ENCODE data around the gene CCT8.

CCT8 gene

GRCh38 chr21:29056005-29056404 lies 17.4 kb downstream of the CCT8 start:
- H3K27ac ChIP-seq (ENCODE audit: low read depth, low read length): no peak overlapping the region
- H3K9ac ChIP-seq (ENCODE audit: low read length in 5 of 5): no peak overlapping the region
- no peak overlapping the region for H3K4me3 ChIP-seq (ENCODE audit: low read depth in 1 of 5, low read length in 5 of 5)
- H3K4me1 ChIP-seq (ENCODE audit: control insufficient read depth in 5 of 5, insufficient read depth in 5 of 5, low read length in 5 of 5): no peaks in the 10 kb centered on the region
- H3K27me3 ChIP-seq (ENCODE audit: control insufficient read depth in 5 of 5, insufficient read depth in 4 of 5, low read length in 5 of 5): no peaks in the 10 kb centered on the region
- H3K36me3 ChIP-seq (ENCODE audit: control insufficient read depth in 5 of 5, insufficient read depth in 5 of 5, low read length in 5 of 5): peaks cover 50 to 89% (median 76%) of the 10 kb centered on the region in 5 donors
- H3K9me3 ChIP-seq (ENCODE audit: control insufficient read depth in 5 of 5, low read length in 5 of 5): no peaks in the 10 kb centered on the region

- no peak overlapping the region for H3K27ac ChIP-seq (ENCODE audit: low read depth, low read length)
- no peak overlapping the region for H3K9ac ChIP-seq (ENCODE audit: low read length in 5 of 5)
- H3K9me3 ChIP-seq (ENCODE audit: control insufficient read depth in 5 of 5, low read length in 5 of 5): no peaks in the 10 kb centered on the region
Measured at GRCh38 chr21:29055080-29055479, 18.4 kb downstream of the CCT8 start.

DNA sequence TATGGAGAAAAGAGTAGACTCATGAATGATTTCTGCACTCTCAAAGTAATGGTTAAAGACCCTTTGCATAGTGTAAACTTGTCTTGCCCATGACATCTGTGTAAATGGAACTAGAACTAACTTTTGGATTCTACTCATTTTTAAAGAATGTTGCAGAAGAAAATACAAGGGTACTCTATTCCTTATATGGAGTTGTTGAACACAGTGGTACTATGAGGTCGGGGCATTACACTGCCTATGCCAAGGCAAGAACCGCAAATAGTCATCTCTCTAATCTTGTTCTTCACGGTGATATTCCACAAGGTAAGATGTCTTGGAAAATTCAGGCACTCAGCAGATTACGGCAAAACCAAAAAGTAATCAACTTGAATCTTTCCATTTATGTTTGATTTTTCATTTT lies 19.8 kb downstream of the CCT8 start:
- peaks cover 46 to 89% (median 76%) of the 10 kb centered on the region in 5 donors for H3K36me3 ChIP-seq (ENCODE audit: control insufficient read depth in 5 of 5, insufficient read depth in 5 of 5, low read length in 5 of 5)

More at GRCh38 chr21:29055080-29055479, 18.4 kb downstream of the CCT8 start:
- peaks cover 49 to 89% (median 76%) of the 10 kb centered on the region in 5 donors for H3K36me3 ChIP-seq (ENCODE audit: control insufficient read depth in 5 of 5, insufficient read depth in 5 of 5, low read length in 5 of 5)
- H3K4me3 ChIP-seq (ENCODE audit: low read depth in 1 of 5, low read length in 5 of 5): no peak overlapping the region
- H3K4me1 ChIP-seq (ENCODE audit: control insufficient read depth in 5 of 5, insufficient read depth in 5 of 5, low read length in 5 of 5): no peaks in the 10 kb centered on the region
- no peaks in the 10 kb centered on the region for H3K27me3 ChIP-seq (ENCODE audit: control insufficient read depth in 5 of 5, insufficient read depth in 4 of 5, low read length in 5 of 5)

GRCh38 chr21:29053011-29053553 lies 20.4 kb downstream of the CCT8 start:
- H3K36me3 ChIP-seq (ENCODE audit: control insufficient read depth in 5 of 5, insufficient read depth in 5 of 5, low read length in 5 of 5): peaks cover 49 to 87% (median 73%) of the 10 kb centered on the region in 5 donors
- no peaks in the 10 kb centered on the region for H3K27me3 ChIP-seq (ENCODE audit: control insufficient read depth in 5 of 5, insufficient read depth in 4 of 5, low read length in 5 of 5)

More for the DNA sequence above, 19.8 kb downstream of the CCT8 start:
- Histone ChIP-seq H3K9me3 (ENCODE audit: control insufficient read depth in 5 of 5, low read length in 5 of 5) (no peaks in the 10 kb centered on the region), H3K4me1 (ENCODE audit: control insufficient read depth in 5 of 5, insufficient read depth in 5 of 5, low read length in 5 of 5) (no peaks in the 10 kb centered on the region), H3K27ac (ENCODE audit: low read depth, low read length) (no peak overlapping the region), H3K27me3 (ENCODE audit: control insufficient read depth in 5 of 5, insufficient read depth in 4 of 5, low read length in 5 of 5) (no peaks in the 10 kb centered on the region), H3K4me3 (ENCODE audit: low read depth in 1 of 5, low read length in 5 of 5) (no peak overlapping the region), H3K9ac (ENCODE audit: low read length in 5 of 5) (no peak overlapping the region)

GRCh38 chr21:29052224-29052623 lies 21.2 kb downstream of the CCT8 start:
- Histone ChIP-seq H3K36me3 (ENCODE audit: control insufficient read depth in 5 of 5, insufficient read depth in 5 of 5, low read length in 5 of 5) (peaks cover 54 to 91% (median 77%) of the 10 kb centered on the region in 5 donors), H3K27ac (ENCODE audit: low read depth, low read length) (no peak overlapping the region), H3K9ac (ENCODE audit: low read length in 5 of 5) (no peak overlapping the region), H3K27me3 (ENCODE audit: control insufficient read depth in 5 of 5, insufficient read depth in 4 of 5, low read length in 5 of 5) (no peaks in the 10 kb centered on the region), H3K4me1 (ENCODE audit: control insufficient read depth in 5 of 5, insufficient read depth in 5 of 5, low read length in 5 of 5) (no peaks in the 10 kb centered on the region), H3K9me3 (ENCODE audit: control insufficient read depth in 5 of 5, low read length in 5 of 5) (no peaks in the 10 kb centered on the region), H3K4me3 (ENCODE audit: low read depth in 1 of 5, low read length in 5 of 5) (no peak overlapping the region)

More at GRCh38 chr21:29053011-29053553, 20.4 kb downstream of the CCT8 start:
- Histone ChIP-seq H3K9me3 (ENCODE audit: control insufficient read depth in 5 of 5, low read length in 5 of 5) (no peaks in the 10 kb centered on the region), H3K4me1 (ENCODE audit: control insufficient read depth in 5 of 5, insufficient read depth in 5 of 5, low read length in 5 of 5) (no peaks in the 10 kb centered on the region), H3K4me3 (ENCODE audit: low read depth in 1 of 5, low read length in 5 of 5) (no peak overlapping the region), H3K9ac (ENCODE audit: low read length in 5 of 5) (no peak overlapping the region), H3K27ac (ENCODE audit: low read depth, low read length) (no peak overlapping the region)

DNA sequence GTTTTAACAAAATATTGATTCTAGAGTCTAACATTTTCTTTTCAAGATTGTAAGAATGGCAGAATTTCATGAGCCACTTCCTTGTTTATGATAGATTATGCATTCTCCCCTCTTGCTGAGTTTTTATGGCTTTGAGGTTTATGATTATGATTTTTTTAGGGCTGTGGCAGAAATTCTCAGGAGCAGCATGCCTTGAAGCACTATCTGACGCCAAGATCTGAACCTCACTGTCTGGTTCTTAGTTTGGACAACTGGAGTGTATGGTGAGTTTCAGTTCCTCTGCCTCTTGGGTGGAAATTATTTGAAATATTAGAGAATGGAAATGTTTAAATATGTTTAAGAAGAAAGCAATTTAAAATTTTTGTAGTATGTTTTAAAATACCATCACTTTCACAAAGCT lies 38.8 kb downstream of the CCT8 start:
- H3K27me3 ChIP-seq (ENCODE audit: control insufficient read depth in 5 of 5, insufficient read depth in 4 of 5, low read length in 5 of 5): no peaks in the 10 kb centered on the region
- peaks cover 53 to 80% (median 67%) of the 10 kb centered on the region in 5 donors for H3K36me3 ChIP-seq (ENCODE audit: control insufficient read depth in 5 of 5, insufficient read depth in 5 of 5, low read length in 5 of 5)
- no peak overlapping the region for H3K4me3 ChIP-seq (ENCODE audit: low read depth in 1 of 5, low read length in 5 of 5)
- no peaks in the 10 kb centered on the region for H3K9me3 ChIP-seq (ENCODE audit: control insufficient read depth in 5 of 5, low read length in 5 of 5)
- no peak overlapping the region for H3K27ac ChIP-seq (ENCODE audit: low read depth, low read length)
- no peak overlapping the region for H3K9ac ChIP-seq (ENCODE audit: low read length in 5 of 5)
- peaks cover 0 to 5% (median 0%) of the 10 kb centered on the region in 5 donors for H3K4me1 ChIP-seq (ENCODE audit: control insufficient read depth in 5 of 5, insufficient read depth in 5 of 5, low read length in 5 of 5)

- no peaks in the 10 kb centered on the region for H3K27me3 ChIP-seq (ENCODE audit: control insufficient read depth in 5 of 5, insufficient read depth in 4 of 5, low read length in 5 of 5)
- no peak overlapping the region for H3K27ac ChIP-seq (ENCODE audit: low read depth, low read length)
- H3K4me3 ChIP-seq (ENCODE audit: low read depth in 1 of 5, low read length in 5 of 5): no peak overlapping the region
- H3K9ac ChIP-seq (ENCODE audit: low read length in 5 of 5): no peak overlapping the region
- H3K36me3 ChIP-seq (ENCODE audit: control insufficient read depth in 5 of 5, insufficient read depth in 5 of 5, low read length in 5 of 5): peaks cover 46 to 78% (median 61%) of the 10 kb centered on the region in 5 donors
- H3K9me3 ChIP-seq (ENCODE audit: control insufficient read depth in 5 of 5, low read length in 5 of 5): no peaks in the 10 kb centered on the region
- H3K4me1 ChIP-seq (ENCODE audit: control insufficient read depth in 5 of 5, insufficient read depth in 5 of 5, low read length in 5 of 5): peaks cover 0 to 9% (median 0%) of the 10 kb centered on the region in 5 donors
Measured at GRCh38 chr21:29033871-29034270, 39.6 kb downstream of the CCT8 start.

DNA sequence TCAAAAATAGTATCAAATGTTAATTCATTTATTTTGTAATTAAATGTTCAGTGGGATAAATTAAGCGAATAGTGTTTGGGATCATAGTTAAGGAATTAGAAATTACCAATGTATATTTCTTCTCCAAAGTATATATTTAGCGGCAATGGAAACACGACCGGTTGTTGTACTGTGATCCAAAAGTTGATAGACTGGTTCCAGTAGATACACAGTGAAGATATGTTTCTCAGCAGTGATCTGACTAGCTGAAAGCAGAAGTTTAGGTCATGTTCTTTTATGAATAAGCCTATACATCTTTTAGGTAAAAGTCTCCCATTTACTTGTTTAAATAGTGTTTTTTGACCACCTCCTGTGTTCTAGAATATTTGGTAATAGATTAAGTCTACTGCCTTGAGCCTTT lies 40.1 kb downstream of the CCT8 start:
- Histone ChIP-seq H3K4me1 (ENCODE audit: control insufficient read depth in 5 of 5, insufficient read depth in 5 of 5, low read length in 5 of 5) (peaks cover 0 to 9% (median 0%) of the 10 kb centered on the region in 5 donors), H3K4me3 (ENCODE audit: low read depth in 1 of 5, low read length in 5 of 5) (no peak overlapping the region), H3K9ac (ENCODE audit: low read length in 5 of 5) (no peak overlapping the region), H3K27ac (ENCODE audit: low read depth, low read length) (no peak overlapping the region), H3K27me3 (ENCODE audit: control insufficient read depth in 5 of 5, insufficient read depth in 4 of 5, low read length in 5 of 5) (no peaks in the 10 kb centered on the region), H3K9me3 (ENCODE audit: control insufficient read depth in 5 of 5, low read length in 5 of 5) (no peaks in the 10 kb centered on the region), H3K36me3 (ENCODE audit: control insufficient read depth in 5 of 5, insufficient read depth in 5 of 5, low read length in 5 of 5) (peaks cover 41 to 73% (median 58%) of the 10 kb centered on the region in 5 donors)

GRCh38 chr21:29030909-29031308 lies 42.5 kb downstream of the CCT8 start:
- Histone ChIP-seq H3K27me3 (ENCODE audit: control insufficient read depth in 5 of 5, insufficient read depth in 4 of 5, low read length in 5 of 5) (no peaks in the 10 kb centered on the region), H3K36me3 (ENCODE audit: control insufficient read depth in 5 of 5, insufficient read depth in 5 of 5, low read length in 5 of 5) (peaks cover 26 to 50% (median 39%) of the 10 kb centered on the region in 5 donors), H3K4me3 (ENCODE audit: low read depth in 1 of 5, low read length in 5 of 5) (no peak overlapping the region), H3K9ac (ENCODE audit: low read length in 5 of 5) (no peak overlapping the region), H3K4me1 (ENCODE audit: control insufficient read depth in 5 of 5, insufficient read depth in 5 of 5, low read length in 5 of 5) (peaks cover 0 to 18% (median 6%) of the 10 kb centered on the region in 5 donors), H3K27ac (ENCODE audit: low read depth, low read length) (no peak overlapping the region), H3K9me3 (ENCODE audit: control insufficient read depth in 5 of 5, low read length in 5 of 5) (no peaks in the 10 kb centered on the region)

DNA sequence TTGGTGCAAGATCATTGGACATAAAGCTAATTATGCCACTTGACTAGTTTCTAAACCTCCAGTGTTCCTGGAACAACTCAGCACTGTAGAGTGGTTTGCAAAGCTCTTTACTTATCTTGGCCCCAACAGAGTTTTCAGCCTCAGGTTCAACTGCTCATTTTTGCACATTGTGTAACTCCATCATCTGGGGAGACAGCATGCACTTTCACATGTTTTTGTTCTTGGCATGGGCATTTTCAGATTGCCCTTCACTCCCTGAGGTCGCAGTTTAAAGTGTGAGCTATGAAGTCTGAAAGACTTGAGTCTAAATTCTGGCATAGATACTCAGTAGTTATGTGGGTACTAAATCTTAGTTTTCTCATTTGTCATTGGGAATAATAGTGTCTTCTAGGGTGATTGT lies 43.9 kb downstream of the CCT8 start:
- no peak overlapping the region for H3K9ac ChIP-seq (ENCODE audit: low read length in 5 of 5)
- no peak overlapping the region for H3K4me3 ChIP-seq (ENCODE audit: low read depth in 1 of 5, low read length in 5 of 5)
- peaks cover 4 to 26% (median 13%) of the 10 kb centered on the region in 5 donors for H3K4me1 ChIP-seq (ENCODE audit: control insufficient read depth in 5 of 5, insufficient read depth in 5 of 5, low read length in 5 of 5)
- no peaks in the 10 kb centered on the region for H3K9me3 ChIP-seq (ENCODE audit: control insufficient read depth in 5 of 5, low read length in 5 of 5)
- peaks cover 26 to 38% (median 31%) of the 10 kb centered on the region in 5 donors for H3K36me3 ChIP-seq (ENCODE audit: control insufficient read depth in 5 of 5, insufficient read depth in 5 of 5, low read length in 5 of 5)
- no peaks in the 10 kb centered on the region for H3K27me3 ChIP-seq (ENCODE audit: control insufficient read depth in 5 of 5, insufficient read depth in 4 of 5, low read length in 5 of 5)
- no peak overlapping the region for H3K27ac ChIP-seq (ENCODE audit: low read depth, low read length)
